Epithelial cell of esophagus (primary cell): ENCODE measurements around the gene CAND1.

Experiments
- DNase-seq: peaks from one replicate; pipeline ENCODE4 v3.0.0; 2010; ENCODE audit warnings: low read depth
- H3K4me3 ChIP-seq: 2 replicates; pipeline ENCODE4 v1.5.1; 2011; ENCODE audit warnings: mild to moderate bottlenecking, low read length, control low read depth
- TF ChIP-seq, protein P1 (sequence below): IDR thresholded peaks from 2 replicates; pipeline ENCODE4 v1.5.1; 2011; ENCODE audit warnings: low read depth, mild to moderate bottlenecking, low read length, control low read depth, inconsistent platforms; ENCODE audit not compliant: insufficient read depth; ENCODE audit errors: missing control alignments

The CAND1 gene

DNA sequence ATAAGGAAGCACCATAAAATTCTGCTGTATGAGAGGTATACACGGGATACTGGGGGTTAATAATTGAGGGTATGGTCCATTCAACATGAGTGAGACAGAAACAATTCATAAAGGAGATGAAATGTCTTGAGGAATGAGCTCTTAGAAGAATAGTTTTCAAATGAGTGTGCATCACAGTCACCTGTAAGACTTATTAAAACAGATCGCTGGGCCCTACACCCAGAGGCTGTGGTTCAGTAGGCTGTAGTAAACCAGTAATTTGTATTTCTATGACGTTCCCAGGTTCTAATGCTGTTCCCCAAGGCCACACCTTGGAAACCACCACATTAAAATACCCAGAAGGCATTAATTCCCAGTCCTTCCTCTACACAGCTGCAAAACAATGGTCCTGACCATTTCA lies 49.6 kb downstream of the CAND1 start:
- no peak overlapping the region for H3K4me3 ChIP-seq
- no peak for DNase-seq
- TF ChIP-seq, protein P1, sequence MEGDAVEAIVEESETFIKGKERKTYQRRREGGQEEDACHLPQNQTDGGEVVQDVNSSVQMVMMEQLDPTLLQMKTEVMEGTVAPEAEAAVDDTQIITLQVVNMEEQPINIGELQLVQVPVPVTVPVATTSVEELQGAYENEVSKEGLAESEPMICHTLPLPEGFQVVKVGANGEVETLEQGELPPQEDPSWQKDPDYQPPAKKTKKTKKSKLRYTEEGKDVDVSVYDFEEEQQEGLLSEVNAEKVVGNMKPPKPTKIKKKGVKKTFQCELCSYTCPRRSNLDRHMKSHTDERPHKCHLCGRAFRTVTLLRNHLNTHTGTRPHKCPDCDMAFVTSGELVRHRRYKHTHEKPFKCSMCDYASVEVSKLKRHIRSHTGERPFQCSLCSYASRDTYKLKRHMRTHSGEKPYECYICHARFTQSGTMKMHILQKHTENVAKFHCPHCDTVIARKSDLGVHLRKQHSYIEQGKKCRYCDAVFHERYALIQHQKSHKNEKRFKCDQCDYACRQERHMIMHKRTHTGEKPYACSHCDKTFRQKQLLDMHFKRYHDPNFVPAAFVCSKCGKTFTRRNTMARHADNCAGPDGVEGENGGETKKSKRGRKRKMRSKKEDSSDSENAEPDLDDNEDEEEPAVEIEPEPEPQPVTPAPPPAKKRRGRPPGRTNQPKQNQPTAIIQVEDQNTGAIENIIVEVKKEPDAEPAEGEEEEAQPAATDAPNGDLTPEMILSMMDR = no peak

DNA sequence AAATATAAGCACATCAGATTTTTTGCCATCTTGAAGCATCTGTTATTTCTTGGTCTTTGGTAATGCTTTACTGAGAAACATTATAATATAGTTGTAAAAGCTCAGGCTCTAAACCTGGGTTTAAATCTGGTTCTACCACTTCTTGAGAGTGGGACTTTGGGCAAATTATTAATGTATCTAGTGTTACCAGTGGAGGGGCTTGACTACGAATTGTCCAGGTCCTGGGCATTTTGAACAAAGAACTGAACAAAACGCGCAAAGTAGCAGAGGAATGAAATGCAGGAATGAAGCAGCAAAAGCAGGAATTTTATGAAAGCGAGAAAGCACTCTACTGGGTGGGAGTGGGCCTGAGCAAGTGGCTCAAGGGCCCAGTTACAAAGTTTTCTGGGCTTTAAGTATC lies 50.8 kb downstream of the CAND1 start:
- no peak for DNase-seq
- TF ChIP-seq, protein P1 = no peak
- H3K4me3 ChIP-seq = no peak overlapping the region

DNA sequence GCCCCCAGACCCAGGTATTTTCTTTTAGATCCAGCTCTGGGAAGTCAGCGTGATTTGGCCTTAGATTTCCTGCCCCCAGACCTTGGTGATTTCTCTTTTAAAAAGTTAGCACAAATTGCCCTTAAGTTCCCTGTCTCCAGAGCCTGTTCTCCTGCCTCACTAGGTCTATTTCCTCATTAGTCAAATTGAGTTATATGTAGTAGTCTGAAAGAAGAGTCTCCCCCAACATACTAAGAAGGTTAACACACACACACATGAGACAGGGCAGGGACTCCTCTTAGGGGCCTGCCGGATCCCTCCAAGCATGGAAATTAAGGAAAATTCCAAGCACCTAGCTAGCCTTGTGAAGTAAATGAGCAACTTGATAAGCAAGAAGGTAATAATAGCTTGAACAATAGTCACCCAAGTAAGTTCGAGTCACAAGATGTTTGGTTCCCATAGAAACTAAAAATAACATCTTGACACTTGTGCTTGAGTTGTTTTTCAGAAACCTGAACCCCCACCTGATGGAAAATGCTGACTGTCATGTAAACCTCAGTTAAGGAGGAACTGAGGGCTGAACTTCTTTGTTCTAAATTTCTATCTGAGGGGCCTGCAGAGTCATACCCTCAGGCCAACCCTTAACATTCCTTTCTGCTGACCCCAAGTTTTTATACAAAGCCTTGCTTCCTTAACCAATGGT lies 51.6 kb downstream of the CAND1 start:
- H3K4me3 ChIP-seq = no peak overlapping the region
- DNase-seq = no peak

DNA sequence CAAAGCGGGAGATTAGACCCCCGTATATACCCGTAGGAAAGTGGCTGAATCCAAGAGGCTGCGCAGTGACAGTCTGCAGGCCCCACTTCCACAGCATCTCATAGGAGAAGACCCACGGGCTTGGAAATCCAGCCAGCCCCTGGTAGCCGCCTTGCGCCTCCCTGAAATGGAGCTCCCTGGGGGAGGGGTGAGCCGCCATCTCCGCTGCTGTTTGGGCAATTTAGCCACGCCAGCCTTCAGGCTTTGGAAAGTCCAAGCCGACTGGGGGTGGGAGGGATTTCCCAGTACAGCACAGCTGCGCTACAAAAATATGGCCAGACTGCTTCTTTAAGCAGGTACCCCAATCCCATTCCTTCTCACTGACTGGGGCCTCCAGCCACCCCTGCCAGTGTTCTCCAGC lies 53.4 kb downstream of the CAND1 start:
- TF ChIP-seq, protein P1 = no peak
- DNase-seq = no peak
- H3K4me3 ChIP-seq = no peak overlapping the region

More for the DNA sequence above, 51.6 kb downstream of the CAND1 start:
- TF ChIP-seq, protein P1 = no peak

DNA sequence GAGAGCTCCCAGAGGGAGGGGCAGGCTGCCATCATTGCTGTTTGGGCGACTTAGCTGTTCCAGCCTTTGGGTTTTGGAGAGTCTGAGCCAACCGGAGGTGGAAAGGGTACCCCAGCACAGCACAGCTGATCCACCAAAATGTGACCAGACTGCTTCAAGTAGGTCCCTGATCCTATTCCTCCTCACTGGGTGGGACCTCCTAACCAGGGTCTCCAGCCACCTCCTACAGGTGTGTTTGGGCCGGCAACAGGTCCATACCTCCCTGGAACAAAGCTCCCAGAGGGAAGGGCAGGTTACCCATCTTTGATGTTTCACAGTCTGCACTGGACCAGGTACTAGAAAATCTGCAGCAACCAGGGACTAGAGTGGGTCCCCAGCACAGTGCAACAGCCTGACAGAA lies 53.8 kb downstream of the CAND1 start:
- TF ChIP-seq, protein P1 = no peak
- DNase-seq = no peak
- no peak overlapping the region for H3K4me3 ChIP-seq

DNA sequence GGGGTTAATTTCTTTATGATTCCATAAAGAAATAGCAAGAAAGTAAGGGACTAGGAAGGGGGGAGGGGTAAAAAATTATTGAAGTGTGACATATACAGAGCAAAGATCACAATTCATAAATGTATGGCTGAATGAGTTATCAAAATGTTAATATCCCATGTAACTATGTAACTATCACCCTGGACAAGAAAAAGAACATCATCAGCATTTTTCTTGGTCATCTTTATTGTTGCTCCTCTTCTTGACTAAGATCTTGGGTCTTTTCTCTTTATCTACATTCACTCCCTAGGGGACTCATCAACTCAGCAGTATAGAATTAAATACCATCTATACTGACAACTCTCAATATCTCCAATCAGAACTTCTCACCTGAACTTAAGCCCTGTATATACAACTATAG lies 57.5 kb downstream of the CAND1 start:
- no peak for DNase-seq
- TF ChIP-seq, protein P1 = no peak
- H3K4me3 ChIP-seq = no peak overlapping the region

DNA sequence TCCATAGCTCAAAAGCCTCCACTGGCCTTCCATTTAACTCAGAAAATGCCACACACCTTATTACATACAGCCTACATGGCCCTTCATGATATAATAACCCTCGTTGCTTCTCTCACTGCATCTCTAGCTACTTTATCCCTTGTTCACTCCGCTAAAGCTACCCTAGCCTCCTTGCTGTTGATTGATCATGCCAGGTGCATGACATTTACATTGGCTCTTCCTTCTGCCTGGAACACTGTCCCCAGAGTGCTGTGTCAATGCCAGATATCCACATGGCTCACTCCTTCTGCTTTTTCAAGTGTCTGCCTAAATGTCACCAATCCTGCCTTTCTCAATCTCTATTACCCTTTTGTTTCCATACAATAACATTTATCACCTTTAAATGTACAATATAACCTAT lies 58.3 kb downstream of the CAND1 start:
- H3K4me3 ChIP-seq = no peak overlapping the region
- TF ChIP-seq, protein P1 = no peak
- DNase-seq = no peak
